NB4 (cell line): Measurements from ENCODE around the gene NDUFA3.

Experiments used
- DNase-seq: peaks from one replicate; pipeline ENCODE4 v3.0.0; 2010; ENCODE audit warnings: low read depth
- H3K4me3 ChIP-seq: one replicate; pipeline ENCODE4 v1.5.1; 2011; ENCODE audit warnings: mild to moderate bottlenecking, low read depth, low read length, moderate library complexity
- CTCF ChIP-seq: IDR thresholded peaks from one replicate; pipeline ENCODE4 v1.5.1; 2012; ENCODE audit warnings: low read depth, low read length
- MYC ChIP-seq: IDR thresholded peaks from 2 replicates; pipeline ENCODE4 v1.6.1; 2011; ENCODE audit warnings: low read depth, low read length
- POLR2A ChIP-seq: IDR thresholded peaks from 2 replicates; pipeline ENCODE4 v1.6.1; 2011; ENCODE audit warnings: mild to moderate bottlenecking; ENCODE audit not compliant: insufficient read length; ENCODE audit errors: extremely low read depth
- TF ChIP-seq, protein P1 (sequence below): IDR thresholded peaks from 2 replicates; pipeline ENCODE4 v1.6.1; 2011; ENCODE audit warnings: low read depth, low read length

The NDUFA3 gene

DNA sequence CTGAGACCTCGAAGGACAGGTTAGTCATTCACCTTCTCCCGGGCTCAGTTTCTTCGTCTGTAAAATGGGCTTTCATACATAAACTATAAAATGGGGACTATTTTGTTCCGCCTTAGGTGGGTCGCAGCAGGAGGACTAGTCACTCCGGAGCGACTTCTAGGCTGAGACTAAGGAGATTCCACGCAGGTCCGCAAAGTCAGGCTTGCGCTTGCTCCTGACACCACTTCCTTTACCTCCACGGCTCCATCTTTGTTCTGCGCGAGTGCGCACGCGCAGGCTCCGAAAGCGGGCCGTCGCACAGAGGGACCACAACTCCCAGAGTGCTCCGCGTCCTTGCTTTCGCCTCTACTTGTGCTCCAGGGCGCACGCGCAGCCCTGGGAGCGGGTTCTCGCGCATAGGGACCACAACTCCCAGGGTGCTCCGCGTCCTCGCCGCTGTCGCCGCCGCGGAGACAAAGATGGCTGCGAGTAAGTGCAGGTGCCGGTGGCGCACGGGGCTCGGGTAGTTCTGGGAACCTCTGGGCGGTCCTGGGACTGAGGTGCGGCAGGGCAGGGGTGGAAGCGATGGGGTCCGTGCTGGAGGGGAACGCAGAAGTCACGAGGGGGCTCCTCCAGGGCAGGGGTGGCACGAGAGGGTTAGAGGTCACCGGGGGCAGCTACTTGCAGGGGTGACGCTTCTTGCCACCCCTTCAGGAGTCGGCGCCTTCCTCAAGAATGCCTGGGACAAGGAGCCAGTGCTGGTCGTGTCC lies at the start of gene NDUFA3:
NDUFA3 (plus strand) TSS at position 435 of the 749 bp plus-strand sequence; CDS start at position 459, 24 bp downstream.
- TF ChIP-seq CTCF = no peak
- TF ChIP-seq, protein P1, sequence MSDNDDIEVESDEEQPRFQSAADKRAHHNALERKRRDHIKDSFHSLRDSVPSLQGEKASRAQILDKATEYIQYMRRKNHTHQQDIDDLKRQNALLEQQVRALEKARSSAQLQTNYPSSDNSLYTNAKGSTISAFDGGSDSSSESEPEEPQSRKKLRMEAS = peak; percentile 15
- TF ChIP-seq MYC = peak; percentile 39
- TF ChIP-seq POLR2A = peak; percentile 81
- peak within 1 kb of the TSS; percentile 83 for H3K4me3 ChIP-seq
- peak; percentile 98 for DNase-seq

- peak; percentile 77 for DNase-seq
- no peak for TF ChIP-seq CTCF
- TF ChIP-seq POLR2A = no peak
- TF ChIP-seq MYC = no peak
- TF ChIP-seq, protein P1 = no peak
- H3K4me3 ChIP-seq = no peak overlapping the region
These were observed 40.0 kb upstream of the NDUFA3 start for GRCh38 chr19:54062643-54063042.

- TF ChIP-seq, protein P1 = no peak
- TF ChIP-seq CTCF = no peak
- no peak for DNase-seq
- H3K4me3 ChIP-seq = no peak within 1 kb of the TSS
These were observed 39.1 kb upstream of the NDUFA3 start, which contains the start of gene VSTM1 for GRCh38 chr19:54063350-54064116. Gene VSTM1, minus strand, starts transcription at chr19:54063897. Its CDS starts 120 bp downstream, at chr19:54063777.

DNA sequence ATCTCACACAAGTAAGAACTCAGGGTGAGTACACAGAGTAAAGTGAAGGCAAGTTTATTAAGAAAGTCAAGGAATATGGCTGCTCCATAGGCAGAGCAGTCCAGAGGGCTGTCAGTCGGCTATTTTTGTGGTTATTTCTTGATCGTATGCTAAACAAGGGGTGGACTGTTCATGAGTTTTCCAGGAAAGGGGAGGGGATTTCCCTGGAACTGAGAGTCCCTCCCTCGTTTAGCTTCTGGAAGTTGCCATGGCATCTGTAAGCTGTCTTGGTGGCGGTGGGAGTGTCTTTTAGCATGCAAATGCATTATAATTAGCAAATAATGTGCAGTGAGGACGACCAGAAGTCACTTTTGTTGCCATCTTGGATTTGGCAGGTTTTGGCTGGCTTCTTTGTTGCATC lies 33.2 kb upstream of the NDUFA3 start:
- no peak for TF ChIP-seq CTCF
- DNase-seq = no peak
- H3K4me3 ChIP-seq = no peak overlapping the region

DNA sequence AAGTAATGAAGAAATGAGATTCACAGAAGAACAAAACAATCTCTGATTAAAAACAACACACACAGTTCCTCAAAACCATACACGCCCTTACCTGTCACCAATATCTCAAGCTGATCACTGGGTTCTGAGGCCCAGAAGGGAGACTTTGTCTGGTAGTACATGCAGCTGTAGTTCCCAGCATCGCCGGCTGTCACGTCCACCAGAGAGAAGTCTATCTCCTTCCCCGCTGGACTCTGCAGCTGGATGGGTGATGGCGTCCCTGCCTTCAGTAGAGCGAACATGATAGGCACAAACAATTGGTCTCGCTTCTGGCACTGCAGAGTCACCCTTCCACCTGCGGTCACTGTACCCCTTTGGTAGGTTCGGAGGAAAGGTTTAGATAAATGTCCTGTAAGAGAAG lies 28.8 kb upstream of the NDUFA3 start:
- no peak overlapping the region for H3K4me3 ChIP-seq
- no peak for DNase-seq
- TF ChIP-seq POLR2A (no peak), MYC (no peak), CTCF (no peak)
- TF ChIP-seq, protein P1 = no peak
